ENCODE measurements around the gene SLC46A3.
"Not testable (repeated sequence)": the region's sequence is repeated elsewhere in the genome, so short reads cannot be mapped to it uniquely, and the experiment has no call there.

SLC46A3 gene

DNA sequence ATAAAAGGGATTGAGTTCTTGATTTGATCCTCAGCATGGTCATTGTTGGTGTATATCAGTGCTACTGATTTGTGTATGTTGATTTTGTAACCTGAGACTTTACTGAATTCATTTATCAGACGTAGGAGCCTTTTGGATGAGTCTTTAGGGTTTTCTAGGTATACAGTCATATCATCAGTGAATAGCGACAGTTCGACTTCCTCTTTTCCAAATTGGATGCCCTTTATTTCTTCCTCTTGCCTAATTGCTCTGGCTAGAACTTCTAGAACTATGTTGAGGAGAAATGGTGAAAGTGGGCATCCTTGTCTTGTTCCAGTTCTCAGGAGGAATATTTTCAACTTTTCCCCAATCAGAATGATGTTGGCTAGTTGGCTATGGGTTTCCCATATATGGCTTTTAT, 32.9 kb downstream of the SLC46A3 start:
- Histone ChIP-seq H3K79me2 (ENCODE audit: insufficient read depth, low read depth) (no peaks in the 10 kb centered on the region), H4K20me1 (ENCODE audit: insufficient read depth) (no peaks in the 10 kb centered on the region), H2AFZ (ENCODE audit: low read depth) (no peak overlapping the region), H3K4me2 (no peak overlapping the region), H3K4me3 (IDR thresholded peaks at IDR 0.05; ENCODE audit: insufficient read depth, low read depth, low read length) (no peak overlapping the region), H3K36me3 (ENCODE audit: insufficient read depth) (no peaks in the 10 kb centered on the region), H3K4me1 (ENCODE audit: low read depth, poor library complexity, severe bottlenecking) (no peaks in the 10 kb centered on the region), H3K27ac (no peak overlapping the region), H3K9ac (no peak overlapping the region), H3K27me3 (ENCODE audit: insufficient read depth, low read depth) (no peaks in the 10 kb centered on the region)
- TF ChIP-seq, protein P1, sequence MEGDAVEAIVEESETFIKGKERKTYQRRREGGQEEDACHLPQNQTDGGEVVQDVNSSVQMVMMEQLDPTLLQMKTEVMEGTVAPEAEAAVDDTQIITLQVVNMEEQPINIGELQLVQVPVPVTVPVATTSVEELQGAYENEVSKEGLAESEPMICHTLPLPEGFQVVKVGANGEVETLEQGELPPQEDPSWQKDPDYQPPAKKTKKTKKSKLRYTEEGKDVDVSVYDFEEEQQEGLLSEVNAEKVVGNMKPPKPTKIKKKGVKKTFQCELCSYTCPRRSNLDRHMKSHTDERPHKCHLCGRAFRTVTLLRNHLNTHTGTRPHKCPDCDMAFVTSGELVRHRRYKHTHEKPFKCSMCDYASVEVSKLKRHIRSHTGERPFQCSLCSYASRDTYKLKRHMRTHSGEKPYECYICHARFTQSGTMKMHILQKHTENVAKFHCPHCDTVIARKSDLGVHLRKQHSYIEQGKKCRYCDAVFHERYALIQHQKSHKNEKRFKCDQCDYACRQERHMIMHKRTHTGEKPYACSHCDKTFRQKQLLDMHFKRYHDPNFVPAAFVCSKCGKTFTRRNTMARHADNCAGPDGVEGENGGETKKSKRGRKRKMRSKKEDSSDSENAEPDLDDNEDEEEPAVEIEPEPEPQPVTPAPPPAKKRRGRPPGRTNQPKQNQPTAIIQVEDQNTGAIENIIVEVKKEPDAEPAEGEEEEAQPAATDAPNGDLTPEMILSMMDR (conservative IDR thresholded peaks at IDR 0.05; ENCODE audit: low read depth, low read length), result no peak

DNA sequence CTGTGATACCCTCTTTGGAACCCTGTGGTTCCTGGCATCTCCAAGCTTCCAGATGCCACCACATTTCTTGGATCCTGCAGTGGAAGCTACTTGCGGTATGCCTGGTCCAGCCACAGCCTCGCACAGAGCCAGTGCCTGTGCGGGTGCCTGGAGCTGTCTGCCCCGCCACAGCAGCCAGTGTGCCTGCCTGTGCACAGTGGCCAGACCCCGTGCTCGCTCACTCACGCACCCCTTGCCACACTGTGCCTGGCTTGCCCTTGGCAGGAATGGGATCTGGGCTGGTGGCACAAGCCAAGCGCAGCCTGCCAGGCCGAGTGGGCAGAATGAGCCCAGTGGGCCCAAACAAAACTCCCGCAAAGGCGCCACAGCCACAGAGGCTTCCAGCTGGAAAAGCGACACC, 33.7 kb downstream of the SLC46A3 start:
- H3K27ac ChIP-seq, result no peak overlapping the region
- H3K4me2 ChIP-seq, result no peak overlapping the region
- no peaks in the 10 kb centered on the region for H3K27me3 ChIP-seq (ENCODE audit: insufficient read depth, low read depth)
- TF ChIP-seq, protein P1 (conservative IDR thresholded peaks at IDR 0.05; ENCODE audit: low read depth, low read length), result no peak
- no peaks in the 10 kb centered on the region for H3K36me3 ChIP-seq (ENCODE audit: insufficient read depth)
- H3K4me1 ChIP-seq (ENCODE audit: low read depth, poor library complexity, severe bottlenecking), result no peaks in the 10 kb centered on the region
- no peak overlapping the region for H3K9ac ChIP-seq
- no peaks in the 10 kb centered on the region for H4K20me1 ChIP-seq (ENCODE audit: insufficient read depth)
- no peak overlapping the region for H2AFZ ChIP-seq (ENCODE audit: low read depth)
- H3K79me2 ChIP-seq (ENCODE audit: insufficient read depth, low read depth), result no peaks in the 10 kb centered on the region
- H3K4me3 ChIP-seq (IDR thresholded peaks at IDR 0.05; ENCODE audit: insufficient read depth, low read depth, low read length), result no peak overlapping the region

DNA sequence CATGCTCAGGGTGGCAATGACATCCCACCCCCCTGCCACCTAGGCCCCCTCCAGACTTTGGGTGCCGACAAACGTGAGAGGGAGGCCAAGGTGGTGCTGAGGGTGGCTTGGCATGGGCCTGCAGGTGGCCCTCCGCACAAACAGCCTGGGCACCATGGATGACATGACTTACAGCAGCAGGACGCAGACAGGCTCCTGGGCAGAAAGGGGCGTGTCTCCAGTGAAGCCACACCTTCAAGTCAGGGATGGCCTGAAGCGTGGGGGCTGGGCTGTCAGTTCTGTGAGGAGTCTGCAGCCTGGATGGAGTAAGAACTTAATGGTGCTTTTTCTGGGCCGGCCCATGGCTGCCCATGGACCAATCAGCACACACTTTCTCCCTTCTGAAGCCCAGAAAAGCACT, 34.5 kb downstream of the SLC46A3 start:
- Histone ChIP-seq H3K4me1 (ENCODE audit: low read depth, poor library complexity, severe bottlenecking) (no peaks in the 10 kb centered on the region), H2AFZ (ENCODE audit: low read depth) (no peak overlapping the region), H3K4me3 (IDR thresholded peaks at IDR 0.05; ENCODE audit: insufficient read depth, low read depth, low read length) (no peak overlapping the region), H4K20me1 (ENCODE audit: insufficient read depth) (no peaks in the 10 kb centered on the region), H3K27ac (no peak overlapping the region), H3K9ac (no peak overlapping the region), H3K79me2 (ENCODE audit: insufficient read depth, low read depth) (no peaks in the 10 kb centered on the region), H3K4me2 (no peak overlapping the region), H3K27me3 (ENCODE audit: insufficient read depth, low read depth) (no peaks in the 10 kb centered on the region), H3K36me3 (ENCODE audit: insufficient read depth) (no peaks in the 10 kb centered on the region)
- TF ChIP-seq, protein P1 (conservative IDR thresholded peaks at IDR 0.05; ENCODE audit: low read depth, low read length), result no peak

DNA sequence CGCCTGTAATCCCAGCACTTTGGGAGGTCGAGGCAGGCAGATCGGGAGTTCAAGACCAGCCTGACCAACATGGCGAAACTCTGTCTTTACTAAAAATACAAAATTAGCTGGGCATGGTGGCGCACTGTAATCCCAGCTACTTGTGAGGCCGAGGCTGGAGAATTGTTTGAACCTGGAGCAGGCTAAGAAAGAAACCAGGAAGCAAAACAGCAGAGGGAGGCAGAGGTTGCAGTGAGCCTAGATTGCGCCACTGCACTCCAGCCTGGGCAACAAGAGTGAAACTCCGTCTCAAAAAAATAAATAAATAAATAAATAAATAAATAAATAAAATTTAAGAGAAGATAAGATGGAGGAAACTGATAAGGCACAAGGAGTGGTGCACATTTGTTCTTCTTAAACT, 35.6 kb downstream of the SLC46A3 start:
- H4K20me1 ChIP-seq (ENCODE audit: insufficient read depth); H3K4me2 ChIP-seq; H2AFZ ChIP-seq (ENCODE audit: low read depth); H3K4me3 ChIP-seq (IDR thresholded peaks at IDR 0.05; ENCODE audit: insufficient read depth, low read depth, low read length); H3K4me1 ChIP-seq (ENCODE audit: low read depth, poor library complexity, severe bottlenecking); H3K79me2 ChIP-seq (ENCODE audit: insufficient read depth, low read depth); H3K27ac ChIP-seq; H3K27me3 ChIP-seq (ENCODE audit: insufficient read depth, low read depth); H3K36me3 ChIP-seq (ENCODE audit: insufficient read depth); H3K9ac ChIP-seq: not testable (repeated sequence)

DNA sequence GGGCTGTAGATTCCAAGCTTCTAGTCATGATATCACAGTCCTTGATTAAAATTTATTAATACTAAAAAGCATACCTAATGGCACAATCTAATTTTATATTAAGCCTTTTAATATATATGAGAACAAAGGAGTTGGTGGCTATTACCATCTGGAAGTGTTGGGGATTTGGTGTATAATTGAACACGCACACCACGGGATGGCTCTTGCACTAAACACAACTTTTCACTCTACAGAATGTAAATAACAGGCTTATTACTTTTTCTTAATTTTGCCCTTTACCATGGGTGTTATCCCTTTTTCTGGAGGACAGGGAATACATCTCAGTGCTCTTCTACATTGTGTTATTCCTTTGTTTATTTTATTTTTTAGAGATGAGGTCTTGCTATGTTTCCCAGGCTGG, 38.2 kb downstream of the SLC46A3 start:
- Histone ChIP-seq H3K27me3 (ENCODE audit: insufficient read depth, low read depth) (no peaks in the 10 kb centered on the region), H3K4me3 (IDR thresholded peaks at IDR 0.05; ENCODE audit: insufficient read depth, low read depth, low read length) (no peak overlapping the region), H3K4me1 (ENCODE audit: low read depth, poor library complexity, severe bottlenecking) (no peaks in the 10 kb centered on the region), H3K27ac (no peak overlapping the region), H3K9ac (no peak overlapping the region), H3K36me3 (ENCODE audit: insufficient read depth) (peaks cover 2% of the 10 kb centered on the region; the same call in 1 of the 2 replicates), H3K4me2 (no peak overlapping the region), H2AFZ (ENCODE audit: low read depth) (no peak overlapping the region), H3K79me2 (ENCODE audit: insufficient read depth, low read depth) (no peaks in the 10 kb centered on the region), H4K20me1 (ENCODE audit: insufficient read depth) (no peaks in the 10 kb centered on the region)
- TF ChIP-seq, protein P1 (conservative IDR thresholded peaks at IDR 0.05; ENCODE audit: low read depth, low read length), result no peak

Data from KMS-11 (cell line).